SH-SY5Y (cell line): ENCODE results near the gene MYL9.

Experiments
- GATA2 ChIP-seq: IDR thresholded peaks from 2 replicates; pipeline ENCODE4 v1.6.1; 2011; ENCODE audit warnings: mild to moderate bottlenecking, low read depth, low read length
- GATA3 ChIP-seq: IDR thresholded peaks from 2 replicates; pipeline ENCODE4 v1.6.1; 2011; ENCODE audit warnings: low read depth, mild to moderate bottlenecking, low read length, moderate library complexity

GRCh38 chr20:36507746-36508145 lies 33.6 kb upstream of the MYL9 start:
- TF ChIP-seq GATA2 (no peak), GATA3 (no peak)
